Measurements from ENCODE around the gene CFAP61.
"Not testable (repeated sequence)": the region's sequence is repeated elsewhere in the genome, so short reads cannot be mapped to it uniquely, and the experiment has no call there.

The CFAP61 gene

GRCh38 chr20:20213526-20214121 is 161.3 kb downstream of the CFAP61 start:
- ATAC-seq (replicated peaks) (no peak), DNase-seq (no peak)
- H3K9me3 Mint-ChIP-seq = peaks cover 8% of the 10 kb centered on the region in 2 donors
- peaks cover under 1% of the 10 kb centered on the region for H3K36me3 Mint-ChIP-seq (ENCODE audit: insufficient read depth)
- no peak overlapping the region for H3K4me3 Mint-ChIP-seq
- H3K4me1 Mint-ChIP-seq (ENCODE audit: low read depth in 2 of 2) = peaks cover 0 to 4% of the 10 kb centered on the region in 2 donors
- H3K27ac Mint-ChIP-seq = no peak overlapping the region
- peaks cover 9 to 37% of the 10 kb centered on the region in 2 donors for H3K27me3 Mint-ChIP-seq

GRCh38 chr20:20214757-20215275 is 162.5 kb downstream of the CFAP61 start:
- DNase-seq (no peak), ATAC-seq (replicated peaks) (no peak)
- Mint-ChIP-seq H3K27me3 (peaks cover 9 to 37% of the 10 kb centered on the region in 2 donors), H3K27ac (peak overlapping the region in 1 of 2 donors; percentile 23), H3K9me3 (peaks cover 8% of the 10 kb centered on the region in 2 donors), H3K4me3 (no peak overlapping the region), H3K36me3 (ENCODE audit: insufficient read depth) (no peaks in the 10 kb centered on the region), H3K4me1 (ENCODE audit: low read depth in 2 of 2) (peaks cover 0 to 4% of the 10 kb centered on the region in 2 donors)

- peaks cover 8% of the 10 kb centered on the region in 2 donors for H3K9me3 Mint-ChIP-seq
- peak overlapping the region in 1 of 2 donors; percentile 10 for H3K4me3 Mint-ChIP-seq
- H3K27ac Mint-ChIP-seq = peak overlapping the region; percentile 8 to 77
- DNase-seq = peak; percentile 15 to 35 (median 29)
- H3K36me3 Mint-ChIP-seq (ENCODE audit: insufficient read depth) = no peaks in the 10 kb centered on the region
- H3K27me3 Mint-ChIP-seq = peaks cover 9 to 41% of the 10 kb centered on the region in 2 donors
- peak; percentile 90 for ATAC-seq (replicated peaks)
- peaks cover 0 to 4% of the 10 kb centered on the region in 2 donors for H3K4me1 Mint-ChIP-seq (ENCODE audit: low read depth in 2 of 2)
These were observed 163.8 kb downstream of the CFAP61 start for GRCh38 chr20:20215976-20216727.

GRCh38 chr20:20216941-20217340 is 164.6 kb downstream of the CFAP61 start:
- ATAC-seq (replicated peaks) (peak; percentile 23), DNase-seq (no peak)
- peaks cover 0 to 4% of the 10 kb centered on the region in 2 donors for H3K4me1 Mint-ChIP-seq (ENCODE audit: low read depth in 2 of 2)
- H3K4me3 Mint-ChIP-seq = no peak overlapping the region
- no peaks in the 10 kb centered on the region for H3K36me3 Mint-ChIP-seq (ENCODE audit: insufficient read depth)
- H3K9me3 Mint-ChIP-seq = peaks cover 8% of the 10 kb centered on the region in 2 donors
- peaks cover 14 to 49% of the 10 kb centered on the region in 2 donors for H3K27me3 Mint-ChIP-seq
- H3K27ac Mint-ChIP-seq = peak overlapping the region in 1 of 2 donors; percentile 77

GRCh38 chr20:20217621-20218020 is 165.3 kb downstream of the CFAP61 start:
- Mint-ChIP-seq H3K9me3 (peaks cover 8% of the 10 kb centered on the region in 2 donors), H3K36me3 (ENCODE audit: insufficient read depth) (no peaks in the 10 kb centered on the region), H3K27me3 (peaks cover 20 to 53% of the 10 kb centered on the region in 2 donors), H3K27ac (no peak overlapping the region), H3K4me1 (ENCODE audit: low read depth in 2 of 2) (peaks cover 0 to 4% of the 10 kb centered on the region in 2 donors), H3K4me3 (no peak overlapping the region)
- no peak for DNase-seq
- no peak for ATAC-seq (replicated peaks)

GRCh38 chr20:20218106-20218505 is 165.8 kb downstream of the CFAP61 start:
- Mint-ChIP-seq H3K27ac (peak overlapping the region in 1 of 2 donors; percentile 13), H3K27me3 (peaks cover 24 to 53% of the 10 kb centered on the region in 2 donors)
- H3K4me3 Mint-ChIP-seq; ATAC-seq (replicated peaks); H3K36me3 Mint-ChIP-seq (ENCODE audit: insufficient read depth); H3K4me1 Mint-ChIP-seq (ENCODE audit: low read depth in 2 of 2); DNase-seq; H3K9me3 Mint-ChIP-seq: not testable (repeated sequence)

- Mint-ChIP-seq H3K4me3 (no peak overlapping the region), H3K4me1 (ENCODE audit: low read depth in 2 of 2) (peaks cover 0 to 4% of the 10 kb centered on the region in 2 donors), H3K27ac (no peak overlapping the region), H3K27me3 (peaks cover 32 to 53% of the 10 kb centered on the region in 2 donors), H3K36me3 (ENCODE audit: insufficient read depth) (no peaks in the 10 kb centered on the region), H3K9me3 (peaks cover 8% of the 10 kb centered on the region in 2 donors)
- ATAC-seq (replicated peaks) = no peak
- DNase-seq = no peak
These were observed 166.7 kb downstream of the CFAP61 start for GRCh38 chr20:20219016-20219415.

- no peak overlapping the region for H3K27ac Mint-ChIP-seq
- ATAC-seq (replicated peaks) = no peak
- no peak overlapping the region for H3K4me3 Mint-ChIP-seq
- no peaks in the 10 kb centered on the region for H3K4me1 Mint-ChIP-seq (ENCODE audit: low read depth in 2 of 2)
- no peaks in the 10 kb centered on the region for H3K36me3 Mint-ChIP-seq (ENCODE audit: insufficient read depth)
- peaks cover 28 to 44% of the 10 kb centered on the region in 2 donors for H3K27me3 Mint-ChIP-seq
- peaks cover 8% of the 10 kb centered on the region in 2 donors for H3K9me3 Mint-ChIP-seq
- no peak for DNase-seq
These were observed 167.8 kb downstream of the CFAP61 start for GRCh38 chr20:20220134-20220533.

- H3K27ac Mint-ChIP-seq = no peak overlapping the region
- DNase-seq (no peak), ATAC-seq (replicated peaks) (no peak)
- H3K4me1 Mint-ChIP-seq (ENCODE audit: low read depth in 2 of 2) = no peaks in the 10 kb centered on the region
- H3K36me3 Mint-ChIP-seq (ENCODE audit: insufficient read depth) = no peaks in the 10 kb centered on the region
- no peak overlapping the region for H3K4me3 Mint-ChIP-seq
- peaks cover 25 to 26% of the 10 kb centered on the region in 2 donors for H3K27me3 Mint-ChIP-seq
- H3K9me3 Mint-ChIP-seq = no peaks in the 10 kb centered on the region
These were observed 171.6 kb downstream of the CFAP61 start for GRCh38 chr20:20223981-20224380.

- Mint-ChIP-seq H3K4me1 (ENCODE audit: low read depth in 2 of 2) (no peaks in the 10 kb centered on the region), H3K27ac (no peak overlapping the region), H3K36me3 (ENCODE audit: insufficient read depth) (no peaks in the 10 kb centered on the region), H3K27me3 (peaks cover 24 to 26% of the 10 kb centered on the region in 2 donors), H3K9me3 (no peaks in the 10 kb centered on the region), H3K4me3 (no peak overlapping the region)
- DNase-seq (no peak), ATAC-seq (replicated peaks) (no peak)
These were observed 172.5 kb downstream of the CFAP61 start for GRCh38 chr20:20224806-20225205.

- Mint-ChIP-seq H3K4me3 (no peak overlapping the region), H3K9me3 (no peaks in the 10 kb centered on the region), H3K27me3 (peaks cover 17 to 26% of the 10 kb centered on the region in 2 donors), H3K4me1 (ENCODE audit: low read depth in 2 of 2) (no peaks in the 10 kb centered on the region), H3K36me3 (ENCODE audit: insufficient read depth) (no peaks in the 10 kb centered on the region), H3K27ac (no peak overlapping the region)
- ATAC-seq (replicated peaks) = no peak
- DNase-seq = no peak
These were observed 173.2 kb downstream of the CFAP61 start for GRCh38 chr20:20225325-20226043.

- Mint-ChIP-seq H3K4me3 (no peak overlapping the region), H3K27me3 (peaks cover 18 to 31% of the 10 kb centered on the region in 2 donors), H3K9me3 (no peaks in the 10 kb centered on the region), H3K27ac (no peak overlapping the region), H3K36me3 (ENCODE audit: insufficient read depth) (no peaks in the 10 kb centered on the region), H3K4me1 (ENCODE audit: low read depth in 2 of 2) (no peaks in the 10 kb centered on the region)
- ATAC-seq (replicated peaks) = no peak
- no peak for DNase-seq
These were observed 174.2 kb downstream of the CFAP61 start for GRCh38 chr20:20226554-20226953.

GRCh38 chr20:20227013-20227571 is 174.8 kb downstream of the CFAP61 start:
- Mint-ChIP-seq H3K27me3 (peaks cover 17 to 27% of the 10 kb centered on the region in 2 donors), H3K9me3 (no peaks in the 10 kb centered on the region), H3K27ac (no peak overlapping the region), H3K4me1 (ENCODE audit: low read depth in 2 of 2) (no peaks in the 10 kb centered on the region), H3K4me3 (no peak overlapping the region), H3K36me3 (ENCODE audit: insufficient read depth) (no peaks in the 10 kb centered on the region)
- ATAC-seq (replicated peaks) = no peak
- no peak for DNase-seq

Measured in effector memory CD8-positive, alpha-beta T cell (primary cell).